ENCODE results near the gene TRPM7. TPM values are rescaled to one million over a fixed set of nuclear protein-coding genes. Genes with fewer than 3 reads are reported as not detected.

Gene TRPM7
- total and polyA plus RNA-seq, 4 donors, result 17.6 to 59.7 (median 37.1) TPM

DNA sequence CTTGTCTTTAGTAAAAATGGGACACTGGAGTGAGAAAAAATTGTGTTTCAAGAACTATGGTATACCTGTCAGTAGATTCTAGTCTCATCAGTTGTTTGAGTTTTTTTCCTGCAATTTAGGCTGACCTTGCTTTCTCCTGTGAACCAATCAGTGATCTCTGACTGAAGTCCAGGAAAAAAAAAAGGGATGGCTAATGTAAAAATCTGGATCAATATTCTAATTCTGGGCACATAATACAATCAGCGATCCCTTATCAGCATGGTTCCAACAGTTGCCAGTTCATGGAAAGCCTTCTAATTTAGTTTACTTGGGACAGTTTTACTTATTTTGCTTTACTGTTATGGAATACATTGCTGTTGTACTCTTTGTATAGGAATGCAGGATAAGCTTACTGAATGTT, 17.0 kb downstream of the TRPM7 start:
- H3K9me3 ChIP-seq (ENCODE audit: control insufficient read depth, insufficient read depth, low read length), result no peaks in the 10 kb centered on the region
- no peak overlapping the region for H3K4me3 ChIP-seq (ENCODE audit: low read depth, low read length)
- no peaks in the 10 kb centered on the region for H3K27me3 ChIP-seq (ENCODE audit: control insufficient read depth, insufficient read depth, low read length)
- no peak overlapping the region for H3K27ac ChIP-seq (ENCODE audit: low read depth, low read length)
- no peak for DNase-seq (ENCODE audit: low read depth in 4 of 6, low spot score in 6 of 6)
- no CpG with 5 or more reads among the region's 1 CpG for whole genome bisulfite sequencing (ENCODE audit: insufficient coverage)
- H3K36me3 ChIP-seq (ENCODE audit: control insufficient read depth, insufficient read depth, low read length), result peaks cover 4% of the 10 kb centered on the region
- no peaks in the 10 kb centered on the region for H3K4me1 ChIP-seq (ENCODE audit: control insufficient read depth, insufficient read depth, low read length)

DNA sequence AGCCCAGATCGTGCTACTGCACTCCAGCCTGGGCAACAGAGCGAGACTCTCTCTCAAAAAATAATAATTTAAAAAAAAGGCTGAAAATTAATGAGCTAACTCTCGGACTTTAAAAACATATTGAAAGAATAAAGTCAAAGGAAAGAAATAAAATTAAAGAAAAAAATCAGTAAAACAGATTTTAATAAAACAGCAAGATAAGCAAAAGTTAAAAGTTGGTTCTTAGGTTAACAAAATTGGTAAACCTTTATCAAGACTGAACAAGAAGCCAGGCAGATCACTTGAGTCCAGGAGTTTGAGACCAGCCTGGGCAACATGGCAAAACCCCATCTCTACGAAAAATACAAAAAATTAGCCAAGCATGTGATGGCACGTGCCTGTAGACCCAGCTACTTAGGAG, 20.7 kb downstream of the TRPM7 start:
- no peak overlapping the region for H3K4me3 ChIP-seq (ENCODE audit: low read depth, low read length)
- WGBS (ENCODE audit: insufficient coverage), result 94% methylated on average over 2 of the region's 5 CpGs
- H3K27me3 ChIP-seq (ENCODE audit: control insufficient read depth, insufficient read depth, low read length), result no peaks in the 10 kb centered on the region
- H3K4me1 ChIP-seq (ENCODE audit: control insufficient read depth, insufficient read depth, low read length), result no peaks in the 10 kb centered on the region
- no peak overlapping the region for H3K27ac ChIP-seq (ENCODE audit: low read depth, low read length)
- peaks cover 9% of the 10 kb centered on the region for H3K36me3 ChIP-seq (ENCODE audit: control insufficient read depth, insufficient read depth, low read length)
- no peaks in the 10 kb centered on the region for H3K9me3 ChIP-seq (ENCODE audit: control insufficient read depth, insufficient read depth, low read length)
- DNase-seq (ENCODE audit: low read depth in 4 of 6, low spot score in 6 of 6), result no peak

DNA sequence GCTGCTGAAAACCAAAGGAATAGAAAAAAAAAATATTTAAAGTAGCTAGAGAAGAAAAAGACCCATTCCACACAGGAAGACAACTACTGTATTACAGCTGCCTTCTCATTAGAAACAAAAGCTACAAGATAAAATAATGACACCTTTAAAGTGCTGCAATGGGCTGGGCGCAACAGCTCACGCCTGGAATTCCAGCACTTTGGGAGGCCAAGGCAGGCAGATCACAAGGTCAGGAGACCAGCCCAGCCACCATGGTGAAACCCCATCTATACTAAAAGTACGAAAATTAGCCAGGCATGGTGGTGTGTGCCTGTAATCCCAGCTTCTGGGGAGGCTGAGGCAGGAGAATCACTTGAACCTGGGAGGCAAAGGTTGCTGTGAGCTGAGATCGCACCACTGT, 31.0 kb downstream of the TRPM7 start:
- H3K27me3 ChIP-seq (ENCODE audit: control insufficient read depth, insufficient read depth, low read length), result no peaks in the 10 kb centered on the region
- H3K9me3 ChIP-seq (ENCODE audit: control insufficient read depth, insufficient read depth, low read length), result no peaks in the 10 kb centered on the region
- H3K4me1 ChIP-seq (ENCODE audit: control insufficient read depth, insufficient read depth, low read length), result no peaks in the 10 kb centered on the region
- no peak overlapping the region for H3K27ac ChIP-seq (ENCODE audit: low read depth, low read length)
- H3K36me3 ChIP-seq (ENCODE audit: control insufficient read depth, insufficient read depth, low read length), result peaks cover 32% of the 10 kb centered on the region
- no peak for DNase-seq (ENCODE audit: low read depth in 4 of 6, low spot score in 6 of 6)
- no peak overlapping the region for H3K4me3 ChIP-seq (ENCODE audit: low read depth, low read length)
- 80% methylated on average over 1 of the region's 4 CpGs for WGBS (ENCODE audit: insufficient coverage)

DNA sequence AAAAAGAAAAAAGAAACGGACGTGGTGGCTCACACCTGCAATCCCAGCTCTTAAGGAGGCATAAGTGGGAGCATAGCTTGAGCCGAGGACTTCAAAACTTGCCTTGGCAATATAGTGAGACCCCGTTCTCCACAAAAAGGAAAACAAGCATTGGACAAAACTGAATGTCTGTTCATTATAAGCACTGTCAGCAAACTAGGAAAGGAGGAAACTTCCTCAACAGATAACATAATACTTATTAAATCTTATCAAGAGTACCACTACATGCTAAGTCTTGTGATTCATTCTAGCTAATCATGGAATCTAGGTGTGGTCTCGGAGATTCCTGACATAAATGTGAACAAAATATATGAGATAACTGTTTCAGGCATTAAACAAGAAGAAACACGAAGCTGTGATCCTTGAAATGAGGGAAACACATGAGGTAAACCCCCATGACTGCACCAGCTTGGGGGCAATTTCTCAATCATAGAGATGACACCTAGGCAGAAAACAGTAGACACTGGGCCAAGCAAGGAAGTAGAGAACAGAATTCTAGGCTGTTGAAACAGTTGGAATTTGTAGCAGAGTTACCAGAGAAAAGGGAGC, 33.3 kb downstream of the TRPM7 start:
- WGBS (ENCODE audit: insufficient coverage), result 87% methylated on average over 5 of the region's 6 CpGs
- H3K36me3 ChIP-seq (ENCODE audit: control insufficient read depth, insufficient read depth, low read length), result peaks cover 39% of the 10 kb centered on the region
- H3K27ac ChIP-seq (ENCODE audit: low read depth, low read length), result no peak overlapping the region
- H3K4me3 ChIP-seq (ENCODE audit: low read depth, low read length), result no peak overlapping the region
- H3K9me3 ChIP-seq (ENCODE audit: control insufficient read depth, insufficient read depth, low read length), result no peaks in the 10 kb centered on the region
- H3K27me3 ChIP-seq (ENCODE audit: control insufficient read depth, insufficient read depth, low read length), result no peaks in the 10 kb centered on the region
- no peaks in the 10 kb centered on the region for H3K4me1 ChIP-seq (ENCODE audit: control insufficient read depth, insufficient read depth, low read length)
- DNase-seq (ENCODE audit: low read depth in 4 of 6, low spot score in 6 of 6), result no peak

DNA sequence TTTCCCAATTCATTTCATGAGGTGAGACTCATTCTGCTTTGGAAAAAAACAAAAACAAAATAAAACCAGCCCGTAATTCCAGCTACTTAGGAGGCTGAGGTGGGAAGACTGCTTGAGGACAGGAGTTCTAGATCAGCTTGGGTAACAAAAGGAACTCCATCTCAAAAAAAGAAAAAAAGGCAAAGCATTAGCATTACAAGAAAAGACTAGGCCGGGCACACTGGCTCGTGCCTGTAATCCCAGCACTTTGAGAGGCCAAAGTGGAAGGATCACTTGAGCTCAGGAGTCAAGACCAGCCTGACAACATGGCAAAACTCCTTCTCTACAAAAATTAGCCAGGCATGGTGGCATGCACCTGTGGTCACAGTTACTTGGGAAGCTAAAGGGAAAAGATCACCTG, 33.9 kb downstream of the TRPM7 start:
- no peaks in the 10 kb centered on the region for H3K27me3 ChIP-seq (ENCODE audit: control insufficient read depth, insufficient read depth, low read length)
- 80% methylated on average over 1 of the region's 3 CpGs for WGBS (ENCODE audit: insufficient coverage)

DNA sequence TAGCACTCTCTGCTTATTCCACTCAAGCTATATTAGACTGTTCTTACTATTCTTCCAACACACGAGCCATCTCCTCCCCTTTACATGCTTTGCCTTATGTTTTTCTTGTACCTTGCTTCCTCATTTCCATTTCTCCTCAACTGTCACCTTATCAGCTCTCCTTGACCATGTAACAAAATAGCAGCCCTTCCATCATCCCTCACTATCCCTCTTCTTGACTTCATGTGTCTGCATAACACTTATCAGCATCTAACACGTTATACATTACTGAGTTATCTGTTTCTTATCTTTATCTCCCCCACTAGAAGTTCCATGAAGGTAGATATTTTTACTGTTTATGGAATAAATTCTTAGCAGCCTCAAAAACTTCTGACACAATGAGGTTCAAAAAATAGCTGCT, 45.3 kb downstream of the TRPM7 start:
- Histone ChIP-seq H3K9me3 (ENCODE audit: control insufficient read depth, insufficient read depth, low read length) (no peaks in the 10 kb centered on the region), H3K27me3 (ENCODE audit: control insufficient read depth, insufficient read depth, low read length) (no peaks in the 10 kb centered on the region)
- WGBS (ENCODE audit: insufficient coverage), result 94% methylated on average over 1 of the region's 2 CpGs

More for the DNA sequence above, 33.9 kb downstream of the TRPM7 start:
- H3K4me3 ChIP-seq (ENCODE audit: low read depth, low read length), result no peak overlapping the region
- no peaks in the 10 kb centered on the region for H3K4me1 ChIP-seq (ENCODE audit: control insufficient read depth, insufficient read depth, low read length)
- no peaks in the 10 kb centered on the region for H3K9me3 ChIP-seq (ENCODE audit: control insufficient read depth, insufficient read depth, low read length)
- no peak for DNase-seq (ENCODE audit: low read depth in 4 of 6, low spot score in 6 of 6)
- peaks cover 34% of the 10 kb centered on the region for H3K36me3 ChIP-seq (ENCODE audit: control insufficient read depth, insufficient read depth, low read length)
- no peak overlapping the region for H3K27ac ChIP-seq (ENCODE audit: low read depth, low read length)

DNA sequence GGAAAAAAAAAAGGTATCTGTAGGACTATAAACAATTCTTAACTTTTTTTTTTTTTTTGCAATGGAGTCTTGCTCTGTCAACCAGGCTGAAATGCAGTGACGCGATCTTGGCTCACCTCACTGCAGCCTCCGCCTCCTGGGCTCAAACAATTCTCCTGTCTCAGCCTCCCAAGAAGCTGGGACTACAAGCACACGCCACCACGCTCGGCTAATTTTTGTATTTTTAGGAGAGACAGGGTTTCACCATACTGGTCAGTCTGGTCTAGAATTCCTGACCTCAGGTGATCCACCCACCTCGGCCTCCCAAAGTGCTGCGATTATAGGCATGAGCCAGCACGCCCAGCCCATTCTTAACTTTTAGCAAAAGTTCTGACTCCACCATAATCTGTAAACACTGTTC, 50.5 kb downstream of the TRPM7 start:
- H3K27me3 ChIP-seq (ENCODE audit: control insufficient read depth, insufficient read depth, low read length), result no peaks in the 10 kb centered on the region
- no peaks in the 10 kb centered on the region for H3K9me3 ChIP-seq (ENCODE audit: control insufficient read depth, insufficient read depth, low read length)
- H3K4me1 ChIP-seq (ENCODE audit: control insufficient read depth, insufficient read depth, low read length), result no peaks in the 10 kb centered on the region
- 98% methylated on average over 7 of the region's 9 CpGs for WGBS (ENCODE audit: insufficient coverage)
- H3K36me3 ChIP-seq (ENCODE audit: control insufficient read depth, insufficient read depth, low read length), result peaks cover 37% of the 10 kb centered on the region
- H3K27ac ChIP-seq (ENCODE audit: low read depth, low read length), result no peak overlapping the region
- no peak overlapping the region for H3K4me3 ChIP-seq (ENCODE audit: low read depth, low read length)
- no peak for DNase-seq (ENCODE audit: low read depth in 4 of 6, low spot score in 6 of 6)

More for the DNA sequence above, 45.3 kb downstream of the TRPM7 start:
- no peak overlapping the region for H3K4me3 ChIP-seq (ENCODE audit: low read depth, low read length)
- no peak overlapping the region for H3K27ac ChIP-seq (ENCODE audit: low read depth, low read length)
- no peak for DNase-seq (ENCODE audit: low read depth in 4 of 6, low spot score in 6 of 6)
- no peaks in the 10 kb centered on the region for H3K4me1 ChIP-seq (ENCODE audit: control insufficient read depth, insufficient read depth, low read length)
- peaks cover 46% of the 10 kb centered on the region for H3K36me3 ChIP-seq (ENCODE audit: control insufficient read depth, insufficient read depth, low read length)

DNA sequence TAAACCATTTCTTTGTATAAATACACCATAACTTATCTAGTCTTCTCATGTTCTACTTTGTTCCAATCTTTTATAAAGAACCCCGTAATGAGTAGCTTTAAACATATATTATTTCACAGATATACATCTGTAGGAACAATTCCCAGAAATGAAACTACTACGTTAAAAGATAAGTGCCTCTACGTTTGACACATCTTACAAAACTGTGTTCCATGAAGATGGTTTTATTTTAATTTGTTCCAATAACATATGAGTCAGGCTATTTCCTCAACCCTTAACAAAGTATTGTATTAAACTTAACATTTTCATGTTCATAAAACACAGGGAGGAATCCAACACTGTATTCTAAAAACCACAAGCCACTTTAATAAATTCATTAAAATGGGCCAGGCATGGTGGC, 52.9 kb downstream of the TRPM7 start:
- Histone ChIP-seq H3K27me3 (ENCODE audit: control insufficient read depth, insufficient read depth, low read length) (no peaks in the 10 kb centered on the region), H3K9me3 (ENCODE audit: control insufficient read depth, insufficient read depth, low read length) (no peaks in the 10 kb centered on the region), H3K4me3 (ENCODE audit: low read depth, low read length) (no peak overlapping the region), H3K4me1 (ENCODE audit: control insufficient read depth, insufficient read depth, low read length) (no peaks in the 10 kb centered on the region), H3K27ac (ENCODE audit: low read depth, low read length) (no peak overlapping the region), H3K36me3 (ENCODE audit: control insufficient read depth, insufficient read depth, low read length) (peaks cover 39% of the 10 kb centered on the region)
- no CpG with 5 or more reads among the region's 3 CpGs for WGBS (ENCODE audit: insufficient coverage)
- DNase-seq (ENCODE audit: low read depth in 4 of 6, low spot score in 6 of 6), result no peak

DNA sequence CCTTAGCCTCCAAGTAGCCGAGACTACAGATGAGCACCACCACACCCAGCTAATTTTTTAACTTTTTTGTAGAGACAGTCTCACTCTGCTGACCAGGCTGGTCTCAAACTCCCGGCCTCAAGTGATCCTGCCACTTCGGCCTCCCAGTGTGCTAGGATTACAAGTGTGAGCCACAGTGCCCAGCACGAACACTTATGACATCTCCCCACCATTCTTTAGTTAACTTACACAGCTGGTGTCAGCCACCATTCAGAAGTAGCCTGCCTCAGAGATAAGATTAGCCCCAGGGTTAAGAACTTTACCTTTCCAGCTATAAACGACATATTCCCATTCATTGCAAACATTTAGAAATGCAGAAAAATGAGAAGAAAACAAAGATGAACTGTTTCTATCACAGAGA, 58.2 kb downstream of the TRPM7 start:
- Histone ChIP-seq H3K4me3 (ENCODE audit: low read depth, low read length) (no peak overlapping the region), H3K4me1 (ENCODE audit: control insufficient read depth, insufficient read depth, low read length) (no peaks in the 10 kb centered on the region), H3K27ac (ENCODE audit: low read depth, low read length) (no peak overlapping the region), H3K9me3 (ENCODE audit: control insufficient read depth, insufficient read depth, low read length) (no peaks in the 10 kb centered on the region), H3K27me3 (ENCODE audit: control insufficient read depth, insufficient read depth, low read length) (no peaks in the 10 kb centered on the region), H3K36me3 (ENCODE audit: control insufficient read depth, insufficient read depth, low read length) (peaks cover 19% of the 10 kb centered on the region)
- 86% methylated on average over 5 of the region's 5 CpGs for WGBS (ENCODE audit: insufficient coverage)
- no peak for DNase-seq (ENCODE audit: low read depth in 4 of 6, low spot score in 6 of 6)

DNA sequence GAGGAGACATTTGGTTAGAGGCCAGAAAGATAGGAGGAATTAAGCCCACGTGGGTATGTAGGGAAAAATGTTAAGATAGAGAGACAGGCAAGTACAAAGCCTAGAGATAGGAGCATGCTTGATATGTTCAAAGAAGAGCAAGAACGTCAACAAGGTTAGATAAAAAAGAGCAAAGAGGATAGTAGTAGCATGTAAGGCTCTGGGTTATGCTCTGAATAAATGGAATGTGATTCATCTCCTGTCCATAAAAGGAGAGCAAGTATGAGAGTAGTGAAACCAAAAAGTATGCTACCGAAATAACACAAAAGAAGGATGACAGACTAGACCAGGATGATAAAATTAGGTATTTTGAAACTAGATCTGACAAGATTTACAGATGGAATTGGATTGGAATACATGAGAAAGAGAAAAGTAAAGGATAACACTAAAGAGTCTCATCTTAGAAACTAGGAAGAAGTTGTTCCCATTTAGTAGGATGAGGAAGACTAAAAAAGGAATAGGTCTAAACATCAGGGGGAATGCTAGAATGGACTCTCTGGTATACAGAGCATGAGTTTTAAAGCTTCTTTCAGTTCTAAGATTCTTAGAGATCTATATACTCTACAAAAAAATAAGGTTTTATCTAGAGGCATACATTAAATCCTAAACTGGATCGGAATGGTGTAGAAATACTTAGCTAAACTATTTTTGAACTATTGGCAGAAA, 59.1 kb downstream of the TRPM7 start:
- Histone ChIP-seq H3K4me3 (ENCODE audit: low read depth, low read length) (no peak overlapping the region), H3K4me1 (ENCODE audit: control insufficient read depth, insufficient read depth, low read length) (no peaks in the 10 kb centered on the region), H3K27ac (ENCODE audit: low read depth, low read length) (no peak overlapping the region), H3K9me3 (ENCODE audit: control insufficient read depth, insufficient read depth, low read length) (no peaks in the 10 kb centered on the region), H3K36me3 (ENCODE audit: control insufficient read depth, insufficient read depth, low read length) (peaks cover 23% of the 10 kb centered on the region), H3K27me3 (ENCODE audit: control insufficient read depth, insufficient read depth, low read length) (no peaks in the 10 kb centered on the region)
- 69% methylated on average over 2 of the region's 4 CpGs for WGBS (ENCODE audit: insufficient coverage)
- DNase-seq (ENCODE audit: low read depth in 4 of 6, low spot score in 6 of 6), result no peak
